Measurements from ENCODE around the gene AMER3. TPM values are rescaled to one million over a fixed set of nuclear protein-coding genes. Genes with fewer than 3 reads are reported as not detected.

The AMER3 gene
- total and polyA plus RNA-seq, 2 donors (not counting 1 experiment from before 2014, with no cell fraction given): not detected

DNA sequence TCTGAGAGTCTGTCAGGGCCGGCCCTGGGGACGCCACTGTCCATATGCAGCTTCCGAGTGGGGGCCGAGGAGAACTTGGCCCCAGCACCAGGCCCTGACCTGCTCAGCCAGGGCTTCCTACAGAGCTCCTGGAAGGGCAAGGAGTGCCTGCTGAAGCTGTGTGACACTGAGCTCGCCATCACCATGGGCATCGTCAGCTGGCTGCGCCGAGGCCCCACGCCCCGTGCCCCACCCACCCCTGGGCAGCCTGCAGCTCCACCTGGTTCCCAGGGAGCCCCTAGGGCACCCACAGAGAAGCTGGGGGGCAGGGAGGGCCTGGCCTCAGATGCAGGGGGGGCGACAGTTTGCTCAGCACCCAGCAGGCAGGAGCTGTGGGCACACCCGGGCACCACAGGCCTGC is 8.1 kb downstream of the AMER3 start:
- Histone ChIP-seq H2AFZ (ENCODE audit: low read length) (no peak overlapping the region), H3K27me3 (ENCODE audit: control insufficient read depth, insufficient read depth, low read length) (no peaks in the 10 kb centered on the region), H3K4me1 (ENCODE audit: control insufficient read depth, extremely low read depth, insufficient read depth, low read length) (no peaks in the 10 kb centered on the region), H3K9ac (ENCODE audit: insufficient read depth, low read length) (no peak overlapping the region), H3K36me3 (ENCODE audit: control insufficient read depth, insufficient read depth, low read length) (no peaks in the 10 kb centered on the region), H4K20me1 (ENCODE audit: control insufficient read depth, extremely low read depth, insufficient read depth, low read length) (no peaks in the 10 kb centered on the region), H3K4me2 (ENCODE audit: extremely low read depth, insufficient read depth, low read length) (no peak overlapping the region), H3K27ac (ENCODE audit: insufficient read depth, low read length) (no peak overlapping the region), H3K9me3 (ENCODE audit: control insufficient read depth, insufficient read depth, low read depth, low read length) (no peaks in the 10 kb centered on the region), H3K4me3 (replicated peaks in 1 of 4; ENCODE audit: control extremely low read depth in 1 of 4, insufficient read depth in 1 of 4, low read depth in 3 of 4, low read length in 4 of 4) (no peak overlapping the region), H3K79me2 (ENCODE audit: control insufficient read depth, insufficient read depth, low read length) (no peaks in the 10 kb centered on the region)
- no peak for DNase-seq (ENCODE audit: low read depth in 2 of 2)
- TF ChIP-seq, protein P1, sequence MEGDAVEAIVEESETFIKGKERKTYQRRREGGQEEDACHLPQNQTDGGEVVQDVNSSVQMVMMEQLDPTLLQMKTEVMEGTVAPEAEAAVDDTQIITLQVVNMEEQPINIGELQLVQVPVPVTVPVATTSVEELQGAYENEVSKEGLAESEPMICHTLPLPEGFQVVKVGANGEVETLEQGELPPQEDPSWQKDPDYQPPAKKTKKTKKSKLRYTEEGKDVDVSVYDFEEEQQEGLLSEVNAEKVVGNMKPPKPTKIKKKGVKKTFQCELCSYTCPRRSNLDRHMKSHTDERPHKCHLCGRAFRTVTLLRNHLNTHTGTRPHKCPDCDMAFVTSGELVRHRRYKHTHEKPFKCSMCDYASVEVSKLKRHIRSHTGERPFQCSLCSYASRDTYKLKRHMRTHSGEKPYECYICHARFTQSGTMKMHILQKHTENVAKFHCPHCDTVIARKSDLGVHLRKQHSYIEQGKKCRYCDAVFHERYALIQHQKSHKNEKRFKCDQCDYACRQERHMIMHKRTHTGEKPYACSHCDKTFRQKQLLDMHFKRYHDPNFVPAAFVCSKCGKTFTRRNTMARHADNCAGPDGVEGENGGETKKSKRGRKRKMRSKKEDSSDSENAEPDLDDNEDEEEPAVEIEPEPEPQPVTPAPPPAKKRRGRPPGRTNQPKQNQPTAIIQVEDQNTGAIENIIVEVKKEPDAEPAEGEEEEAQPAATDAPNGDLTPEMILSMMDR (conservative IDR thresholded peaks at IDR 0.05 in 1 of 2, IDR thresholded peaks at IDR 0.05 in 1 of 2; ENCODE audit: low read depth in 1 of 2, low read length in 2 of 2): no peak
- TF ChIP-seq EZH2 (IDR thresholded peaks at IDR 0.05; ENCODE audit: low read length, missing control alignments): no peak

DNA sequence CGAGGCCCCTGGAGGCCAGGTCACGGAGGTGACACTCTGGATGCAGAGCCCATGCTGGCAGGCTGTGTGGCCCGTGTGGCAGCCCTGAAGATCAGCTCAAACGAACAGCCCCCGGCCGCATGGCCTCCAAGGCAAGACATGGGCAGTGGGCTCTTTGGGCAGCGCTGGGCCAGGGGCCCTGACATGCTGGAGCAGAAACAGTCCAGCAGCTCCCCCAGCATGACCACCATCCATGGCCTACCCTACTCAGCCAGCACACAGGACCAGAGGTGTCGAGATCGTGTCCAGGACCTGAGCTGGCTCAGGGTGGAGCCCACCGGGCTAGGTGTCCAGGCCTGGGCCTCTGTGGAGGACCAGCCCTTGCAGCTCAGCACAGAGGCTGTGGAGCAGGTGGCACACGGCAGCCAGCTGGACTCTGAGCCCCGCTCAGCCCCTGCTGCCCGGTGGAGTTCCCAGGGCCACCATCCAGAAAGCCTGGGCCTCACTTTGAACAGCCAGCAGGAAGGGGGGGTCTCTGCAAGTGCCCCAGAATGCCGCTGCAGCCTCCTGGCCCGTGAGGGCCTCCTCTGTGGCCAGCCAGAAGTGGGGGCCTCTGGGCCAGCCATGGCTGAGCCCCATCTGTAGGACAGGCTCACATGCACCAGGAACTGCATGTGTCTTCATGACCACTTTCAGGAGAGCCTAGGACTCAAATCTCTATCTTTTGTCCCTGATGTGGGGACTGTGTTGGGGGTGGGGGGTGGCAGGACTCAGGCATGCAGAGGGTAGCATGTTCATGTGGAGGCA is 8.9 kb downstream of the AMER3 start:
- H3K4me2 ChIP-seq (ENCODE audit: extremely low read depth, insufficient read depth, low read length): no peak overlapping the region
- H3K9me3 ChIP-seq (ENCODE audit: control insufficient read depth, insufficient read depth, low read depth, low read length): no peaks in the 10 kb centered on the region
- H3K27ac ChIP-seq (ENCODE audit: insufficient read depth, low read length): no peak overlapping the region
- no peak for DNase-seq (ENCODE audit: low read depth in 2 of 2)
- H3K36me3 ChIP-seq (ENCODE audit: control insufficient read depth, insufficient read depth, low read length): no peaks in the 10 kb centered on the region
- H3K9ac ChIP-seq (ENCODE audit: insufficient read depth, low read length): no peak overlapping the region
- H3K4me1 ChIP-seq (ENCODE audit: control insufficient read depth, extremely low read depth, insufficient read depth, low read length): no peaks in the 10 kb centered on the region
- no peaks in the 10 kb centered on the region for H3K79me2 ChIP-seq (ENCODE audit: control insufficient read depth, insufficient read depth, low read length)
- H3K4me3 ChIP-seq (replicated peaks in 1 of 4; ENCODE audit: control extremely low read depth in 1 of 4, insufficient read depth in 1 of 4, low read depth in 3 of 4, low read length in 4 of 4): no peak overlapping the region
- H3K27me3 ChIP-seq (ENCODE audit: control insufficient read depth, insufficient read depth, low read length): no peaks in the 10 kb centered on the region
- no peaks in the 10 kb centered on the region for H4K20me1 ChIP-seq (ENCODE audit: control insufficient read depth, extremely low read depth, insufficient read depth, low read length)
- TF ChIP-seq, protein P1 (conservative IDR thresholded peaks at IDR 0.05 in 1 of 2, IDR thresholded peaks at IDR 0.05 in 1 of 2; ENCODE audit: low read depth in 1 of 2, low read length in 2 of 2): no peak
- H2AFZ ChIP-seq (ENCODE audit: low read length): no peak overlapping the region

DNA sequence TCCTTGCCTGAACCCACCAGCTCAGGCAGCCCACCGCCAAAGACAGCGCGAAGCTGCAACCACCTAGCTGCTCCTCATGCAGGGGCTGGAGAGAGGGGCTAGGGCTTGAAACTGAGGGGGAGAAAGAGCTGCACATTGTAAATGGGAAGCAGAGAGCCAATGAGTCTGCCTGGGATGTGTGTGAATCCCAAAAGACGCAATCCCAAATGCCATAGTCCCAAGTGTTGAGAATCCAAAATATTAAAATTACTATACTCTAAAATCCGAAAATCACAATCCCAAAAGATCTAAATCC is 9.4 kb downstream of the AMER3 start:
- Histone ChIP-seq H3K4me2 (ENCODE audit: extremely low read depth, insufficient read depth, low read length) (no peak overlapping the region), H3K9ac (ENCODE audit: insufficient read depth, low read length) (no peak overlapping the region), H3K4me3 (replicated peaks in 1 of 4; ENCODE audit: control extremely low read depth in 1 of 4, insufficient read depth in 1 of 4, low read depth in 3 of 4, low read length in 4 of 4) (no peak overlapping the region), H3K9me3 (ENCODE audit: control insufficient read depth, insufficient read depth, low read depth, low read length) (no peaks in the 10 kb centered on the region), H3K27ac (ENCODE audit: insufficient read depth, low read length) (no peak overlapping the region), H3K36me3 (ENCODE audit: control insufficient read depth, insufficient read depth, low read length) (no peaks in the 10 kb centered on the region), H4K20me1 (ENCODE audit: control insufficient read depth, extremely low read depth, insufficient read depth, low read length) (no peaks in the 10 kb centered on the region), H2AFZ (ENCODE audit: low read length) (no peak overlapping the region), H3K27me3 (ENCODE audit: control insufficient read depth, insufficient read depth, low read length) (no peaks in the 10 kb centered on the region), H3K79me2 (ENCODE audit: control insufficient read depth, insufficient read depth, low read length) (no peaks in the 10 kb centered on the region), H3K4me1 (ENCODE audit: control insufficient read depth, extremely low read depth, insufficient read depth, low read length) (no peaks in the 10 kb centered on the region)
- TF ChIP-seq, protein P1 (conservative IDR thresholded peaks at IDR 0.05 in 1 of 2, IDR thresholded peaks at IDR 0.05 in 1 of 2; ENCODE audit: low read depth in 1 of 2, low read length in 2 of 2): no peak
- TF ChIP-seq EZH2 (IDR thresholded peaks at IDR 0.05; ENCODE audit: low read length, missing control alignments): no peak
- DNase-seq (ENCODE audit: low read depth in 2 of 2): no peak

Measured in fibroblast of lung (primary cell).